Superior temporal gyrus (tissue), 1 donor: Measurements from ENCODE around the gene GPR22.
A peak's percentile ranks its signal among the peaks of the same experiment; 100 is the strongest.

ENCODE experiments used
- DNase-seq: peaks from one replicate; pipeline ENCODE4 v3.0.0-alpha.2; 2016; ENCODE audit errors: extremely low spot score

GPR22 gene, protein sequence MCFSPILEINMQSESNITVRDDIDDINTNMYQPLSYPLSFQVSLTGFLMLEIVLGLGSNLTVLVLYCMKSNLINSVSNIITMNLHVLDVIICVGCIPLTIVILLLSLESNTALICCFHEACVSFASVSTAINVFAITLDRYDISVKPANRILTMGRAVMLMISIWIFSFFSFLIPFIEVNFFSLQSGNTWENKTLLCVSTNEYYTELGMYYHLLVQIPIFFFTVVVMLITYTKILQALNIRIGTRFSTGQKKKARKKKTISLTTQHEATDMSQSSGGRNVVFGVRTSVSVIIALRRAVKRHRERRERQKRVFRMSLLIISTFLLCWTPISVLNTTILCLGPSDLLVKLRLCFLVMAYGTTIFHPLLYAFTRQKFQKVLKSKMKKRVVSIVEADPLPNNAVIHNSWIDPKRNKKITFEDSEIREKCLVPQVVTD

DNA sequence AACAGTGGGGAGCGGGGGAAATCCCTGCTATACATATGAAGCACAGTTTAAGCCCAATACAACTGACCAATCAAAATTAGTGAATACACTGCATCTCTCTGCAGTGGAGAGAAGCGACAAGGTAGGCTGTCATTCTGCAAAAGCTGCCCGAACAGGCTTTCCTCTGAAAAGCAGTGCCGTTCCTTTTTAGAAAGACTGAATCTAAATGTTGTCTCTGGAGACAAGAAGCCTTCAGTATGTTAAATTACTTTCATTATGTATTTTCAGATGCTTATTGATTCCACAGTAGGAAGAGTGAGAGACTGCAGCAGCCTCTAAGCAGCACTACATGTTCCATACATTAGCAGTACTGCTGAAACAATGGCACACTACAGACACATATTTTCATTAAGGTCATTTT lies at the start of gene GPR22:
GPR22 (plus strand) TSS at position 129 of the 400 bp plus-strand sequence. CDS start 4,004 bp downstream, outside the sequence.
- peak; percentile 76 for DNase-seq

DNA sequence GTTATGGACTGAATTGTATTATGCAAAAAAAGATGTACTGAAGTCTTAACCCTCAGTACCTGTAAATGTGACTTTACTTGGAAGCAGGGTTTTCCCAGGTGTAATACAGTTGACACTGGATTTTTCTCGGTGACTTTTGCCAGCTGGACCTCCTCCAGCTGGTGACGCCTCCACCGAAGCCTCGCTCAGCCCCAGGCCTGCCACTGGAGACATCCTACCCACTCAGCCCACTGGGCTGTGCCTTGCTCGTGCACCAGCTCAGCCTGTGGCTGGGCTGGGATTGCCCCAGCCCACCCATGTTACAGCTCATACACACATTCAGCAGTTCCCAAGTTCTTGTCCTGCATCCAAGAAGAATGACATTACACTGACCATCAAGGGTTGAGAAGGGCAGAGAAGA lies 42.4 kb upstream of the GPR22 start:
- no peak for DNase-seq

DNA sequence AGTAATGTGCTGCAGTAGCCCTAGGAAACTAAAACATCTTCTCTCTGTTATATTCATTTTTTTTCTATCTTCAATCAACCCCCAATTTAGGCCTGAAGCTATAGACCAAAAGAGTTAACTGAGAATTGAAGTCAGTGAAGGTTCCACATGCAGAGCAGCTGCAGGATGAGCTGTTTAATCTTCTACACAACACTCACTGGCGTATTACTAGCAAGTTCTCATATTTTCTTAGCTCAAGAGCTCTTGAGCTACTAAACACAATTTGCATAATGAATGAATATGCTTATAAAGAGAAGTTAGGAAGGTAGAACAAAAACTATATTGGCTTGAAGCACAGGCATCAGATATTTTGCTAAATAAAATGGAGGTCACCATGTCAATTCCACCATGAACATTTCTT lies 41.2 kb upstream of the GPR22 start:
- no peak for DNase-seq

DNA sequence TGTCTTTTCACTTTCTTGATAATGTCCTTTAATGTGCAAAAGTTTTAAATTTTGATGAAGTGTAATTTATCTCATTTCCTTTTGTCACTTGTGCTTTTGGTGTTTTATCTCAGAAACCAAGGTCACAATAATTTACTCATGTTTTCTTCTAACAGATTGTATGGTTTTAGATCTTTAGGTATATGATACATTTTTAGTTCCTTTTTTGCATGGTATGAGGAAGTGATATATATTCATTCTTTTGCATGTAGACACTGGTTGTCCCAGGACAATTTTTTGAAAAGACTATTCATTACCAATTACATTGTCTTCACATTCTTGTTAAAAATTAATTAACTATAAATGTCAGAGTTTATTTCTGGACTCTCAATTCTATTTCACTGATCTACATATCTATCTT lies 39.8 kb upstream of the GPR22 start:
- DNase-seq, result no peak

DNA sequence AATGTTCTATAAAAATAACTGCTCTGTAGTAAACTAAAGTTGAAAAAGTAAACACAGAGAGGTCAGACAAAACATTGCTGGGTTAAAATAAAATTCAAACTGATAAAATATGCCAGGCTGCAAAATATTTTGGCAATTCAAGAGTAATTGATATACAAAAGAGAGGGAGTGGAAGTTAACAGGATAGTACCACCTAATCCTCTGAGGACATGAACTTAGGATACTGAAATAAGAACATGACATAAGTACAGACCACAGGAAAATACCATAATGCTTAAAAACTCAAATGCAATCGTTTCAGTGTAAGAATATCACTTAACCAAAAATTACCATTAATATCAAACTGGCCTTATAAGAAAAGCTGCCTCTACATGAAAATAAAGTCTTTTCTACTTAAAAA lies 37.6 kb upstream of the GPR22 start:
- DNase-seq, result no peak

DNA sequence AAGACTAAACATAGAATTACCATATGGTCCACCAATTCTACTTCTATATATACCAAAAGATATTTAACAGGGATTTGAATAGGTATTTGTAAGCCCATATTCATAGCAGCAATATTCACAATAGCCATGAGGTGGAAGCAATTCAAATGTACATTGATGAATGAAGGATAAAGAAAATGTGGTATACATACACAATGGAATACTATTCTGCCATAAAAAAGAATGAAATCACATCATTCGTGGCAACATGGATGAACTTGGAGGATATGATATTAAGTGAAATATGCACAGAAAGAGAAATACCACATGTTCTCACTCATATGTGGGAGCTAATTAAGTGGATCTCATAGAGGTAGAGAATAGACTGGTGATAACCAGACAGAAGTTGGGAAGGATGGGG lies 34.1 kb upstream of the GPR22 start:
- no peak for DNase-seq

DNA sequence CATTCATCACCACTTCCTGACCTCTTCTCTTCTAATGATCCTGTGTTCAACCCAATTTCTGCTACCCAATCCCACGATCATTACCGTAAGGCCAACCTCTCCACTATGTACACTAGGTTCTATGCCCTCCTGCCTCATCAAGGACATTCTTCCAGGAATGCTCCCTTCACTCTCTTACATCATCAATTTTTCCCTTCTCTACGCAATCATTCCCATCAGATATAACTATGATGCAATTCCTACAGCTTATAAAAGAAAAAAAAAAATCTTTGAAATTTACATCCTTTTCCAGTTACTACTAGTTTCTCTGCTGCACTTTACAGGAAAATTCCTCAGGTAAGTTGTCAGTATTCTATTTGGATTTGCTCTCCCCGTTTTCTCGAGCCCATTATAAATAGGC lies 30.8 kb upstream of the GPR22 start:
- no peak for DNase-seq

DNA sequence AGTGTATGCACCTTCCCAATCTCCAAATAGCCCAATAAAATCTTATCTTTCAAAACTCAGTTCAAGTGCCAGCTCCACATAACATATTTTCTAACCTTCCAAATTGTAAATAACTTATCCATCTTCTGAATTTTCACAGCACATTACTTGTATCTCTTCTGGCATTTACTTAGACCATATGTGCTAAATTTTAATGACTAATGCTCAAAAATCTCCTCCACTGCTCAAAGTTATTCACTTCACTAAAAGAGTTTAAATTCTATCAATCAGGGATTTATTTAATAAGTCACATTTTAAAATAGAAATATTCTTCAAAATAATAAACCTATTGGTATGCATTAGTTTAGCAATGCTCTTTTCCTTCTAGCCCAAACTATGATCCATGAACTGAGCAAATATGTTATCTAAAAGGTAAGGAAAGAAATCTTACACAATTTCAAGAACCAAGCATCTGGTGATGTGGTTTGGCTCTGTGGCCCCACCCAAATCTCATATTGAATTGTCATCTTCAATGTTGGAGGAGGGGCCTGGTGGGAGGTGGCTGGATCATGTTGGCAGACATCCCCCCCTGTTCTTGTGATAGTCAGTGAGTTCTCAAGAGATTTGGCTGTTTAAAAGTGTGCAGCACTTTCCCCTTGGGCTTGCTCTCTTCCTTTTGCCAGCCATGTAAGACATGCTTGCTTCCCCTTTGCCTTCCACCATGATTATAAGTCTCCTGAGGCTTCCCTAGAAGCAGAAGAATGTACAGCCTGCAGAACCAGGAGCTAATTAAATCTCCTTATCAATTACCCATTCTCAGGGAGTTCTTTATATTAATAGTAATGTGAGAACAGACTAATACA lies 28.1 kb upstream of the GPR22 start:
- no peak for DNase-seq

DNA sequence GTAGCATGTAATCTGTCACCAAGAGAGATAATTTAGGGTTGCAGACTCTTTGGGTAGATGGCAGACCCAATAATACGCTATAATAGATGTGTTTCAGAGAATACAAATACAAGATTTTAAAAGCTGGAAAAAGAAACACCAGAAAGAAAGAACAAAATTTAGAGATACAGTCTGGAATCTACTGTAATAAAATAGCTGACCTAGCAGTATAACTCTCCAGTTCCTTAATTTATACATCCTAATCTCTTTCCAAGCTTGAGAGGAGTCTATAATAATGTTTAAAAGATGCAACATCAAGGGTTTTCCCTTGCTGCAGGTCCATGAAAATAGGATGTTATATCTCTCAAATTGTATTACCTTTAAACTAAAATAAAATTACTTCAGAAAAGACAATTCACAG lies 27.2 kb upstream of the GPR22 start:
- no peak for DNase-seq

DNA sequence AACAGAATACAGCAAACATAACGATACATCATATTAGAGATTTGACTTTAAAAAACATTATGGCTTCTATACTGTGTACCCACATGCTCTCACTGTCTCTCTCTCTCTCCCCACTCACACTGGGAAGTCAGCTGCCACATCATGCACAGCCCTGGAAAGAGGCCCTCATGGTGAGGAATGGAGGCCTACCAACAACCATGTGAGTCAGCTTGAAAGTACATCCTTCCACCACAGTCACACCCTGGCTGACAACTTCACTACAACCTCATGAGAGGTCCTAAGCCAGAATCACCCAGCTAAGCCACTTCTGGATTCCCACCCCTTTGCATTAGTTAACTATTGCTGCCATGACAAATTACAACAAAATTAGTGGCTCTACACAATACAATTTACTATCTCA lies 23.3 kb upstream of the GPR22 start:
- no peak for DNase-seq

DNA sequence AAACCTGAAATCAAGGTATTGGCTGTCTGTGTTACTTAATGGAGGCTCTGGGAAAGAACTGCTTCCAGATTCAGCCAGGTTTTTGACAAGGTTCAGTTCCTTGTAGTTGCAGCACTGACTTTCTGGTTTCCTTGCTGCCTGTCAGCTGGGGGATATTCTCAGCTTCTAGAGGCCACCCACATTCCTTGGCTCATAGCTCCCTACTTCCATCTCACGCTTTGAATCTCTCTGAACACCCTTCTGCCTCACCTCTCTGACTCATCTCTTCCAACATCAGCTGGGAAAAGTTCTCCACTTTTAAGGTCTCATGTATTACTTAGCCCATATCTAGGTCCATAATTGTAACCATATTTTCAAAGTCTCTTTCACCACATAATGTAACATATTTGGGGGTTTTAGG lies 22.9 kb upstream of the GPR22 start:
- no peak for DNase-seq

DNA sequence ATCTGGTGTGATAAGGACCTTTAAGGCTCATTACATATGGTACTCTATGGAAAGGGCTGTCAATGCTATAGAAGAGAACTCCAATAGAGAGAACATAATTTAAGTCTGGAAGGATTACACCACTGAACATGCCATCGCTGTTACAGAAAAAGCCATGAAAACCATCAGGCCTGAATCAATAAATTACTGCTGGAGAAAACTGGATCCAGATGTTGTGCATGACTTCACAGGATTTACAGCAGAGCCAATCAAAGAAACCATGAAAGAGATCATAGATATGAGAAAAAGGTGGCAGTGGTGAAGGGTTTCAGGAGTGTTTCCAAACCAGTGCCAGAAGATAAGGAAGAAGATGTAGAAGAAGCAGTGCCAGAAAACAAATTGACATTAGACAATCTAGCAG lies 18.9 kb upstream of the GPR22 start:
- no peak for DNase-seq

DNA sequence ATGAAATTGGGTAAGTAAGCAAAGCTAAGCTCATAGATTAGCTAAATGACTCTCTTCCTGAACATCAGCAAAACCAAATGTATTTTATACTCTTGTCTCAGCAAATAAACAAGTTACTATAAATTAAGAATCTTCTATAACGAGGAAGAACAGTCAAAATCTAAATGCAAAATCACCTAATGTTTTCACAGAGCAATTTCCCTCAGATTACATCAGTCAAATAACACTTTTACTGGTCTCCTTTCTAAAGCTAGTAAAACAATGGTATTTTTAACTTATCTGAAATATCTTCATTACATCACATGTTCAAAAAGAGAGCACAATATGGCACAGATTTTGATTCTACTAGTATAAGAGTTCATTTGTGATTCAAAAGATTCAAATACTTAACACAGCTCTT lies 16.5 kb upstream of the GPR22 start:
- peak; percentile 37 for DNase-seq

DNA sequence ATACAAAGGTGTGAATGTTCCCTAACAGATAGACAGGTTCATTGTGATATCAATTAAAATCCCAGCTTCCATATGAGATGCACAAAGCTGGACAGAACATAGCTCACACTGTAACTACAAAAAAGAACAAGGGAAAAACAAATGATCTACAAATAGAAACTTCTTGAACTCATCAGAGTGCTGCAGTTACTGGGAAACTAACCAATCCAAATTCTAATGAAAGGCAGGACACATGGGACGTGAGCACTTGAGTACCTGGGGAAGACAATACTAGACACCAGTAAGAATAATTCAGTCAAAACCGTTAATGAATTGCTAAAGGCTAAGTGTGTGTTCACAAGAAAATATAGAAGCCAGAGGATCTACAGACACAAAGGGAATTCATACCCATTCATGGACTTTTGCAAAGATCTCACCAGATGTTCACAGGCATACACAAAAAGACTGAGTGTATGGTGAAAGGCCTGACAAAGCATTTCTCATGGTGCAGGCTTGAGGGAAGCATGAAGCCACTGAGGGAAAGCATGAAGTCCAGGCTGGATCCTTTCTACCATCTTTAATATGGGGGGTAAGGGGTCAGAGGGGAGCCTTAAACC lies 7.8 kb upstream of the GPR22 start:
- DNase-seq, result peak; percentile 57

DNA sequence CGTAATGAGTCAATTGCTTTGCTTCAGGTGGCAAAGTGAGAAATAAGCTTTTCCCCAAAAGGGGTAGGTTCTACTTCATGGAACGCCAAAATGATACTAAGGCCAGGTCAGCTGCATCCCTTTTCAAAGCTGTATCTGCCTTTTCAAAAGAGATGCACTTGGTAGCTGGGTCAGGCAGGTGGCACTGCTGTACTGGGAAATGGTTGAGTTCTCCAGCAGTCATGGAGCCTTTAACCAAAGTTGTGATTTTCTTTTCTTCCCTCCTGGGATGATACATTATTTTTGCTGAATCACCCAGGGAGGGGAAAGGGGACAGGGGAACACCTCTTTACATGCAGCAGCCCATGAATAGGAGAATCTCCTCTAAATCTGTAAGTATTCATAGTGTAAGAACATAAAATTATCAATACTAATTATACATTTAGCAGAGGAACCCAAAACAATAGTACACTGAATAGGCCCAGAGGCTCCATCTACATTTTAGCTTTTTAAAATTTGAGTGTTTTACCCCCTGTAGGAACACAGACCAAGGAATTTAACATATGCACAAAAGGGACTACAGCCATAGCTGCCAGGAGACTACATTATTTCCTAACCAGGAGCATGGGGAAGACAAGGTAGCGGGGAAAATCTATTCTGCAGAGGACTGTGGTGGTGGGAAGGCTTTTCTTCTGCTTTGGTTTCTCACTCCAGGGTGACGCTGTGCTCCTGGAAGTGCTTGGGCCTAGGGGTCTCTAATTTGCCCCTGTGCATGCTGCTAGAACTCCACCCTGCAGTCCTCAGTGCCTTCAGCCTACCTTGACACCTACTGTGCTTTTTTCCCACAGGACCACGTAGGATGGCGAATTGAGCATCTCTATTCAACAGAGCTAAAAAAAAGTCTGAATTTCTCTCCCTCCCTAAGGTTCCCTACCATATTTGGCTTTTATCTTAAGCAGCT lies 6.4 kb upstream of the GPR22 start:
- peak; percentile 82 for DNase-seq

DNA sequence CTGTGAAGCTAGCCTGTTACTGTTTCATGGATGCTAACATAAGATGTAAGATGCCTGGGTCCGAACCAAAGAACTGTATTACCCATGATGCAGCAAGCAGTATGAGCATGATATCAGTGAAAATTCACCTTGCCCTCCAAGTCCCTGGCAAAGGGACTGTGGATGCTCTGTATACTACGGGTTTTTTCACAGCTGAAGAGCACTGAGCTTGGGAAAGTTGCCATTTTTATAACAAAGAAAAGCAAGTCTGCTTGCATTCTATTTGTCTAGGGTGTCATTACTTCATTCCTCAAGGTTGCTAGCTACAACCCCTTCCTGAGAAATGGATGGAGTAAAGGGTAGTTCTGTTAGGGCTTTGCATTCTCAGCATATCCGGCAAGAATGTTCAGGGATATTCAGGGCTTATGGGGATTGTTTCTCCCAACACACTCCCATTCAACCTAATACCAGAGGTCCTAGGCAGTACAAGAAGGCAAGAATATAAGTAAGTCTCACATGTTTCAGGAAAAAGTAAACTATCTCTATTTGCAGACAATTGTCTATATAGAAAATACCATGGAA lies 5.1 kb upstream of the GPR22 start:
- no peak for DNase-seq

DNA sequence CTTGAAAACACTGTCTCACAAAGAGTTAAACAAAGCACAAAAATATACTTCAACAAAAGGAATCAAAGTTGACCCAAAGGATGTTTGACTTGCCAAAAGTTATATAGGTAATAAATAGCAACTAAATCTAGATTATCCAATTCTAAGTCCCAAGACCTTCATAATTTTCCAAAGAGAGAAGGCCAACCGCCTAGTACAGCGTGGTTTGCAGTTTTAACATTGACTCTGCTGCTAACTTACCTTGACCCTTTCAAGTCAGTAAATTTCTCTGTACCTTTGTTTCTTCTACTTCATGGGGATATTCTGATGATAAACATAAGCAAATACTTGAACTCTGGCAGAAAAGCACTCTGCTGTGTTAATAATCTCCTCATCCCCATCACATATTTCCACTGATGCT lies 1.9 kb upstream of the GPR22 start:
- DNase-seq, result no peak

DNA sequence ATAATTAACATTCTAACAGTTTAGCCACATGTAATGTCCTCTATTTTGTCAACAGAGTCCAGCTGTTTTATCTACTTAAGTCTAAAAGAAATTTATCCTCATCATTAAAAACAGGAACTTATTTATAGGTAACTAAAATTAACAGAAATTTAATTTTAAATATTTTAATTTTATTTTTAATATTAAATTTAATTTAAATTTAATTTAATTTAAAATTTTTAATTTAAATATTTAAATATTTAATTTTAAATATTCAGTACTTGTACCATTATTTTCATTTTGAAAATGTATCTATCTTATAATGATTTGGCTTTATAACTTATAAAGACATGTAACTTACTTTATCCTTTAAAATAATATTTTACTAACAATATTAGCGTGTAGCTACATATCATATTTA lies 1.0 kb upstream of the GPR22 start:
- no peak for DNase-seq

DNA sequence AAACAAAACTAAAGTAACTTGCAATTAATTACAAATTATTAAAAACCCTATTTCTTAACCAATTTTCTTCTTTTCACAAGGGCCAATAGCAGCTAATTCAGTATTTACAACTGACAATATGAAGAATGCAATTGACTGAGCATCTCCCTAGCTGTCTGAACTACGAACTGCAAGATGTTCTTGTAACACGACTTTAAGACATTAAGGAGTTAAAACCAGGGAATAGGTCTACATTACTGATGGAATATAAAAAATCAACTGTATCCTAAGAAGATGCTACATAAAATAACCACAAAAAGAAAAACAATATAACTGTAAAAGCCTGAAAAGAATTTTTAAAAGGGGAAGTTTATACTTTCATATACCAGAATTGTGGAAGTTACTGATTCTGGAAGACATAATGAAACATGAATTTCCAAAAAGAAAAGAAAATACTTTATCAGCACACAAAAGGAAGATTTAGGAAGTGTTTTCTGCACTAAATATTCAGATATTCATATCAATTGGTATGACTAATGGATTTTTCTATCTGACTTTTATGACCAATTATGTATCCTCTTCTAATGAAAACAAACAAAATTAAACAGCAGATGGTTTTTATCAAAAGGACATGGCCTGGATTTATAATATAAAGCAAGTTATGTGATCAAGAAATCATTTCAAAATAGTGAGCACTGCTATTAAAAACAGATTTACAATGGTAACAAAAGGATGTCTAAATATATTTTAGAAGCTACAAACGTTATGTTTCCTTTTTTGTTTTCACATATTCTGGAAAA lies 1.6 kb downstream of the GPR22 start:
- DNase-seq, result peak; percentile 63

DNA sequence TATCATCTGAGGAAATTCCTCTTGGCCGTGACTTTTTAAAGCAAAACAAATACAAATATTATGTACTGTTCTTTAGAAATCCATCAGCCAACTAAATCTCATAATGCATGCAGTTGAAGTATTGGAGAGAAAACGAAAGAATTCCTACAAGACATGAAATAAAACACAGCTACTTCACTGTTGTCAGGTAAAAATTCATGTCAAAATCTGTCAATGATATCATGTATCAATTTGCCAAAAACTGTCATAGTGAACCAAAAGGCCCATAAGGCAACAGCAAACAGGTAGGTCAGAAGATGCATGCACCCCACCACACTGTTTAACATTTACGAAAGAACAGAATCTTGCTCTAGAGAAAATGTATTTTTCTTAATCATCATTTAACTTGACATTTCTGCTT lies 2.3 kb downstream of the GPR22 start:
- peak; percentile 43 for DNase-seq
